ENCODE data around the gene KRT24. TPM values are rescaled to one million over a fixed set of nuclear protein-coding genes. Genes with fewer than 3 reads are reported as not detected.

Gene KRT24
- total RNA-seq, 1 donor: not detected

DNA sequence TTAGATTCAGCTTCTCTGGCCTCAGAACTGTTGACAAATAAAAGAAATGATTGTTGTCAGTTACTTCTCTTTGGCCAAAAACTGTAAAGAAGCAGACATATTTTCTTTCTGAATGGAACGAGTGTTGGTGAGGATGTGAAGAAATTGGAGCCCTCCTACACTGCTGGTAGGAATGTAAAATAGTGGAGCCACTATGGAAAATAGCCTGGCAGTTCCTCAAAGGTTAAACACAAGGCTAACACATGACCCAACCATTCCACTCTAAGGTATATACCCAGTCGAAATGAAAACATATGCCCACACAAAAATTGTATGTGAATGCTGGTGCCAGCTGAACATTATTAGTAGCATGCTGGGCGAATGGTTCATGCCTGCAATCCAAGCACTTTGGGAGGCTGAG, 14.2 kb upstream of the KRT24 start:
- no peak overlapping the region for H3K4me3 ChIP-seq (ENCODE audit: low read depth, low read length)
- DNase-seq (ENCODE audit: low read depth): no peak

DNA sequence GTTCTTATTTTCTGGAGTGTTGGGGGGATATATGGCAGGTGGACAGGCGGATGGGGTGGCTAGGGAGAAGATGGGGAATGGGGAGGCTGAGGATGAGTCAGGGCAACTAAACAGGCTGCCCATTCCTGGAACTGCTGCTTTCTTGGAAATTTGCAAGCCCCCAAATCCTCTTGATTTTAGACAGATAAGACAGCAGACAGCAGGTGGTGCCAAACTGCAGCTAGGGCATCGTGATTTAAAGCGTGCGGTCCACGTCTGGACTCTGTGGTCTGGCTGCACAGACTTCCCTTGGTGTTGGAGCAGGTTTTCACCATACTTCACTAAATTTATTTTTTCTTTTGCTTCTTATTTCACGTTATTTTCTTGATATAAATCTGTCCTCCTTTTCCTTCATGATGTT, 10.9 kb upstream of the KRT24 start:
- DNase-seq (ENCODE audit: low read depth): no peak
- TF ChIP-seq, protein P1, sequence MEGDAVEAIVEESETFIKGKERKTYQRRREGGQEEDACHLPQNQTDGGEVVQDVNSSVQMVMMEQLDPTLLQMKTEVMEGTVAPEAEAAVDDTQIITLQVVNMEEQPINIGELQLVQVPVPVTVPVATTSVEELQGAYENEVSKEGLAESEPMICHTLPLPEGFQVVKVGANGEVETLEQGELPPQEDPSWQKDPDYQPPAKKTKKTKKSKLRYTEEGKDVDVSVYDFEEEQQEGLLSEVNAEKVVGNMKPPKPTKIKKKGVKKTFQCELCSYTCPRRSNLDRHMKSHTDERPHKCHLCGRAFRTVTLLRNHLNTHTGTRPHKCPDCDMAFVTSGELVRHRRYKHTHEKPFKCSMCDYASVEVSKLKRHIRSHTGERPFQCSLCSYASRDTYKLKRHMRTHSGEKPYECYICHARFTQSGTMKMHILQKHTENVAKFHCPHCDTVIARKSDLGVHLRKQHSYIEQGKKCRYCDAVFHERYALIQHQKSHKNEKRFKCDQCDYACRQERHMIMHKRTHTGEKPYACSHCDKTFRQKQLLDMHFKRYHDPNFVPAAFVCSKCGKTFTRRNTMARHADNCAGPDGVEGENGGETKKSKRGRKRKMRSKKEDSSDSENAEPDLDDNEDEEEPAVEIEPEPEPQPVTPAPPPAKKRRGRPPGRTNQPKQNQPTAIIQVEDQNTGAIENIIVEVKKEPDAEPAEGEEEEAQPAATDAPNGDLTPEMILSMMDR (IDR thresholded peaks at IDR 0.05; ENCODE audit: insufficient read depth, low read depth, low read length): no peak
- no peak overlapping the region for H3K4me3 ChIP-seq (ENCODE audit: low read depth, low read length)

More for the DNA sequence above, 14.2 kb upstream of the KRT24 start:
- TF ChIP-seq, protein P1 (IDR thresholded peaks at IDR 0.05; ENCODE audit: insufficient read depth, low read depth, low read length): no peak

DNA sequence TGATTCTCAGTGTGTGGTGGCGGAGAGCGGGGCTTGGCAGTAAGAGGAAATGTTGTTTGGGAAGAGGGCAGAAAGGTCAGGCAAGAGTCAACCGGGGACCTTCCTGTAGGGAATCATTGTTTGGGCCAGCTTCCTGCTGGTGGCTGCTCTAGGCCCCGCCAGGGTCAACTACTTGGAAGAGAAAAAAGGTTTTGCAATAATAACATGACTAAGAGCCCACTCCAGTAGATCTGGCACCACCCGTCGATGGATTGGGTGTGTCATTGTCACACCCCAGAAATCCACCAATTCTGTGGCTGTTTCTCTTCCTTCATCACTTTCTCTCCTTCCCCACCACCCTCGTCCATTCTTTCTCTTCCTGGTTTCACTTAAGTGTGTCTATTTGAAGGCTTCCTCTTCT, 4.2 kb upstream of the KRT24 start:
- TF ChIP-seq, protein P1 (IDR thresholded peaks at IDR 0.05; ENCODE audit: insufficient read depth, low read depth, low read length): no peak
- no peak for DNase-seq (ENCODE audit: low read depth)
- H3K4me3 ChIP-seq (ENCODE audit: low read depth, low read length): no peak overlapping the region

DNA sequence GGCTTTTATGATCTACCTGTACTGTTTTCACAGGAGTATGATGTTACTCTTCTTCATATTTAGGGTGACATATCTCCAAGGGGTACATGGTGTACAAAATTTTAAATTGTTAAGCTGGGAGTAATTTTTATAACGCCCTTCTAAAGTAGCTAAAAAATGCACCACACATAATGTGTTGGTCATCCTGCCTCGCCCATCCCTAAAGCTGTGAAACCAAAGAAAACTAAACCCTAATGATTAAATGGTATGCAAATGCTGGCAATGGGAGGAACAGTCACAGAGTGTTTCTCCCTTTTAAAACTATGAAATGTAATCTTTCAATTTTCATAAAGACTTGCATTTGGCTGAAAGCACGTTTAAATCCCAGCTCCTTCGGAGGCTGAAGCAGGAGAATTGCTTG, 2.0 kb upstream of the KRT24 start:
- H3K4me3 ChIP-seq (ENCODE audit: low read depth, low read length): no peak overlapping the region
- TF ChIP-seq, protein P1 (IDR thresholded peaks at IDR 0.05; ENCODE audit: insufficient read depth, low read depth, low read length): no peak
- no peak for DNase-seq (ENCODE audit: low read depth)

DNA sequence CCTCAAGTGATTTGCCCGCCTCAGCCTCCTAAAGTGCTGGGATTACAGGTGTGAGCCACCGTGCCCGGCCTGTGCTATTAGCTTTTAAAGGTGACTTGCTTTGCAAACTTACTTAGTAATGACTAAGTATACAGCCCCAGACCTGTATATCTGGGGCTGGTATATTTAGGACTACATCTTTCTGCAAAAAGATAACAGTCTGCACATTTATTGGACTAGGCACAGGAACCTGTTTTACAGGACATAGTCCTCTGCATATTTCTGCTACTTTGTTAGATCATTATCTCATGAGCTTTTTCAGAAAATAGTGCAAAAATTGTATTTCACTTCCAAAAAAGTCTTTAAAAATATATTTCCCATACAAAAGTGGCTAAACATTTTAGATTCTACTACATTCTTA, 1.3 kb downstream of the KRT24 start:
- no peak for DNase-seq (ENCODE audit: low read depth)
- TF ChIP-seq, protein P1 (IDR thresholded peaks at IDR 0.05; ENCODE audit: insufficient read depth, low read depth, low read length): no peak
- H3K4me3 ChIP-seq (ENCODE audit: low read depth, low read length): no peak overlapping the region

DNA sequence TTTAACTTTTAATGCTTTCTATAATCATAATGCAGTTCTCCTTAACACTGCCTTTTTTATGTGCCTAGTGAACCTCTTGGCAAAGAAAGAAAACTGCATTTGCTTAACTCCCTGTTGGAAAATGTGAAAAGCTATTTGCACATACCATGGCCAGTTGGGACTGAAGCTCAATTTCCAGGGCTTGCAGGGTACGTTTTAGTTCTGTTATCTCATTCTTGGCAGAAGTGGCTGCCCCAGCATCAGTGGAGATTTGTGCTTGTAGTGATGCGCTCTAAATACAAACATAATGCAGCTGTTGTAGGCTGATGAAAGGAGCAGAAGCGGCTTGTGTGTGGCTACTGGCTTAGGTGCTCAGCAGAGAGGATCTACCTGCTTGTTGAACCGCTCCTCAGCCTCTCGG, 3.7 kb downstream of the KRT24 start:
- no peak overlapping the region for H3K4me3 ChIP-seq (ENCODE audit: low read depth, low read length)
- DNase-seq (ENCODE audit: low read depth): no peak
- TF ChIP-seq, protein P1 (IDR thresholded peaks at IDR 0.05; ENCODE audit: insufficient read depth, low read depth, low read length): no peak

DNA sequence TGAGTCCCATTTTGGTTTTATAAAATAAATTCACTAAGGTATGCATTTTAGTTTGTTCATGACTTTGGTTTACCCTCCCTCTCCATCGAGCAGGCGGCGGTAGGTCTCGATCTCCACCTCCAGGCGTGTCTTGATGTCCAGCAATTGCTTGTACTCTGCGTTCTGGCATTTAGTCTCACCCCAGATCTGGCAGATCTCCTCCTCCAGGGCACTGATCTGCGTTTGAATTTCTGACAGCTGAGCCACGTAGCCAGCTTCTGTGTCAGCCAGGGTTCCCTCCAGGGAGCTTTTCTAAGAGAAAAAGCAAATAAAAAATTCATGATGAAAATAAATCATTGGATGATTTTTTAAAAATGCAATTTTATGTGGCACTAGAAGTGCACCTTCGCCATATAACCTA, 4.2 kb downstream of the KRT24 start:
- TF ChIP-seq, protein P1 (IDR thresholded peaks at IDR 0.05; ENCODE audit: insufficient read depth, low read depth, low read length): no peak
- H3K4me3 ChIP-seq (ENCODE audit: low read depth, low read length): no peak overlapping the region
- no peak for DNase-seq (ENCODE audit: low read depth)

All from fibroblast of villous mesenchyme (primary cell).